GM19099 (cell line): ENCODE results near the gene SHB.
A peak's percentile ranks its signal among the peaks of the same experiment; 100 is the strongest.

Experiments
- POLR2A ChIP-seq: IDR thresholded peaks from 3 replicates; pipeline ENCODE4 v1.6.1; 2011; ENCODE audit warnings: low read depth; ENCODE audit not compliant: insufficient read length; ENCODE audit errors: extremely low read depth

SHB gene

DNA sequence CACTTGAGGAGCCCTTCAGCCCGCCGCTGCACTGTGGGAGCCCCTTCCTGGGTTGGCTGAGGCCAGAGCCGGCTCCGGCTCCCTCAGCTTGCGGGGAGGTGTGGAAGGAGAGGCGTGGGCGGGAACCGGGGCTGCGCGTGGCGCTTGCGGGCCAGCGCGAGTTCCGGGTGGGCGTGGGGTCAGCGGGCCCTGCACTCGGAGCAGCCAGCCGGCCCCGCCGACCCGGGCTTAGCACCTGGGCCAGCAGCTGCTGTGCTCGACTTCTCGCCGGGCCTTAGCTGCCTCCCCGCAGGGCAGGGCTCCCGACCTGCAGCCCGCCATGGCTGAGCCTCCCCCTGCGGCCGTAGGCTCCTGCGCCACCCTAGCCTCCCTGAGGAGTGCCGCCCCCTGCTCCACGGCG lies 6.2 kb upstream of the SHB start:
- no peak for TF ChIP-seq POLR2A

DNA sequence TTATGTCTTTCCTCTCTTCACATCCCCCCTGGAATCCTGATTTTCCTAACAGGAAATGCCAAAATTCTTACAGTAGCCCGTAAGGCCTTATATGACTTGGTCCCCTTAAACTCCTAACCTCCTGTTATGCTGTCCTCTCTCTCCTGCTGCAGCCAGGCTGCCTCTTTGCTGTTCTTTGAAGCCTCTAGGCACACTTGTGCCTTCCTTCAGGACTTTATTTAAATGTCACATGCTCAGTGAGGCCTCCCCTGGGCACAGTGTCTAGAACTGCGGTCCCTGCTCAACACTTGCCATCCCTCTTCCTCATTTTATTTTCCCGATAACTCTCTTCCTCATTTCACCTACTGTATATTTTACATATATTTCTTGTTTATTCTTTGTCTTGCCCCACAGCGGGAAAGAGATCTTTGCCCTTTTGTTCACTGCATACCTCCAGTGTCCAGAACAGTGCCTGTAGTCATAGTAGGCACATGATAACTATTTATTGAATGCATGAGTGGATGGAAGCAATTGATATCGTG lies 5.5 kb upstream of the SHB start:
- TF ChIP-seq POLR2A = no peak

GRCh38 chr9:38073882-38074281 lies 4.9 kb upstream of the SHB start:
- no peak for TF ChIP-seq POLR2A

GRCh38 chr9:38071470-38072134 lies 2.6 kb upstream of the SHB start:
- TF ChIP-seq POLR2A = no peak

DNA sequence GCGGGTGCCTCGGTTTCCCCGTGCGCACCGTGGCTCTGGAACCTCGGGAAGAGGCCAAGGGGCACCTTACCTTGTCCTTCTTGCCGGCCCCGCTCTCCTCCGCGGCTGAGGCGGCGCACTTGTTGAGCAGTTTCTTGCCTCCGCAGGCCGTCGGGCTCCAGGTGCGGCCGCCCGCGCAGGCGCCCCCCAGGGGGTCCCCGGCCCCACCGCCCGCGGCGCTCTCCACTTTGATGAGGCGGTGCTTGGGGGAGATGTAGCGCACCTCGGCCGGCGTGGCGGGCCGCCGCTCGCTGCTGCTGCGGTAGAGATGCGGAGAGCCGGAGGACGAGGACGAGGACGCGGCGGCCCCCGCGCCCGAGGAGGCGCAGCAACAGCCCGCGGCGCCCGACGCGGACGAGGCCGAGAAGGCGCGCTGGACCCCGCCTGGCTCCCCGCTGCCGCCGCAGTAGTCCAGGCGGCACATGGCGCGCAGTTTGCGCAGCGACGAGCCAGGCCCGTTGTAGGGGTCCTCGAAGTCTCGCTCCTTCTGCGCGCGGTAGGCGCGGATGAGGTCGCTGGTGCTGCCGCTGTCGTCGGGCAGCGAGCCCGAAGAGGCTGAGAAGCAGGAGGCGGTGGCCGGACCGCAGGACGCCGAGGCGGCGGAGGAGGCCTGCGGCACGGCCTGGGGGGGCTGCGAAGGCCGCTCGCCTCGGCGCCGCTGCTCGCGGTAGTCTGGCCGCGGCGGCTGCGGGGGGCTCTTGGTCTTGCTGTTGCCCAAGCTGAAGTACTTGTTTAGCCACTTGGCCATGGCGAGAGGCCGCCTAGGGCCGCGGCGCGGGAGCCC lies 957 bp downstream of the SHB start:
- no peak for TF ChIP-seq POLR2A

DNA sequence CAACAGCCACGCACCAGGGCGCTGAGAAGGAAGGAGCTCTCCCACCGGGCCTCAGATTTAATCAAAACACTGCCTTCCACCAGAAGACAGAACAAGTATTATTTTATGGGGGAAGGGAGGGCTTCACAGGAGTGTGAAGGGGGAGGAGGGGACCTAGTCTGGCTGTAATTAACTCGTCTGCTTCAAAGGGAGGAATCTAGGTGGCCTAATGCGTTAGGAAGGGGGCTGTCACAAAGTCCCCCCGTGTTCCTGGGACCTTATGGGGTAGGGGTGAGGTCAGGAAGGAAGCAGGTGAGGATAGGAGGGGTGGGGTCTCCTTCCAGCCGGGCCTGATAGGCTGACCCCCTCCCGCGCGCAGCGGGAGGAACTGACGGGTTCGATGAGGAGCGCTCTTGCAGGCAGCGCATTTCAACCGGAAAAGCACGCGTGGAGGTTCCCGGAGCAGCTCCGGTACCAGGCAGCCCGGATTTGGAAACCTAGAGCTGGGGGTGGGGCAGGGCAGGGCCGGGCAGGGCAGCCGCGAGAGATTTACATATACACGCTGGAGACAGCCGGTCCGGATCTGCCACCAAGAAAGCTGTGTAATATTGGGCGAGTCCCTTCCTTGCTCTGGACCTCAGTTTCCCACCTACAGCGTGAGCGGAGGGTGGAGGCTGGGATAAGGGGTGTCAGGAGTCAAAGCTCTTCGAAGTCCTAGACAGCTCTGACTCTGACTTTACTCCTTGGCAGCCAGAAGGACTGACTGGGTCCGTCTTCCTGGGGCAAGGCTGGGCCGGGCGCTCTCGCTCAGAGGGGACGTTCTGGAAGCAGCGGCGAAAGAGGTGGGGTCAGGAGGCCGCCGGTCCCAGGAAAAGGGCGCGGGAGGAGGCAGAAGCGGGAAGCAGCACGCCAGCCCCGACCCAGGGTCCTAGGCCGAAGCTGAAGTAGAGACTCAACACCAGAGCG lies 1.8 kb downstream of the SHB start:
- peak; percentile 10 for TF ChIP-seq POLR2A

DNA sequence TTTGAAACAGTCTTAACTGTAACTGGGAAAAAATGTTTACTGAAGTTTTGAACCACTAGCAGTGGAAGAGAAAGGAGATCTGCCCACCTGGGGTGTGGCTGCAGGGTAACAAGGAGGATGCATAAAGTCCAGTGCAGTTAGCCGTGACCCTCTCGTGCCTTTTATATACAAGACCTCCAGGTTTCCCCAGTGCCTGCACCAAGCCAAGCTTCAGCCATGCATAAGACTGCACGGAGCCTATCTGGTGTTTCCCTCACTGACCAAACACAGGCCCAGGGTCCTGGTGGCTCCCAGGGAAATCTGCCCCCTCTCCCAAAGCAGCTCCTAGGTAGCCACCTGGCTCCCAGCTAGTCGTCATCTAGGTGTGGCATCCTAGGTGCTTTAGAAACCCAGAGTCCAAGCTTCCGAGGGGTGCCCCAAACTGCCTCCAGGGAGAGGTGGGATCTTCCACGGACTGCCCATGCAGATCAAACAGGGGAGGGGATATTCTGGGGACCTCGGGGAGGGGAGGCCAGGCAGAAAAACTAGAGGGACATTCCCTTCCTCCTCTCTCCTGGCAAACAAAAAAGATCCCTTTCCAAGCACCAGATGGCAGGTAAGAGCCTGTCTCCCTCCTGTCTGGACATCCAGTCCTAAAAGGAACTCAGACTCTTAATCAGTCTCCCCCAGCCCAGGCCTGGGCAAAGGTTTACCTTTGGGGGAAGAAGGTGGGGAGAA lies 2.7 kb downstream of the SHB start:
- no peak for TF ChIP-seq POLR2A

- no peak for TF ChIP-seq POLR2A
These were observed 3.5 kb downstream of the SHB start for GRCh38 chr9:38065369-38066075.

DNA sequence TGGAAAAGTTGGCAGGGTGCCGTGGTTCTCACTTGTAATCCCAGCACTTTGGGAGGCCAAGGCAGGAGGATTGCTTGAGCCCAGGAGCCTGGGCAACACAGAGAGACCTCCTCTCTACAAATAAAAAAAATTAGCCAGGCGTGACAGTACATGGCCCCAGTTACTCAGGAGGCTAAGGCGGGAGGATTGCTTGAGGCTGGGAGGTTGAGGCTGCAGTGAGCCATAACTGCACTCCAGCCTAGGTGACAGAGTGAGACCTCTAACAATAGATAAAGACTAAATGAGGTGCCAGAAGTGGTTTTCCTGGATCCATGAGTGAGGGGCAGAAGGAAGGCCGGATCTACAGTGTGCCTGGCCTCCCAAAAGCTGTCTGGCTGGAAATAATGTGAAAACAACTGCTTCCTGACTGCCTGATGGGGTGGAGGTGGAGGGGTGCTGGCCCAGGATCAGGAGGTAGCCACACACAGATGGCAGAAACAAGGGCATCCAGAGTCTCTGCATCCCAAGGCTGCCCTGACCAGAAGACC lies 4.1 kb downstream of the SHB start:
- TF ChIP-seq POLR2A = no peak

DNA sequence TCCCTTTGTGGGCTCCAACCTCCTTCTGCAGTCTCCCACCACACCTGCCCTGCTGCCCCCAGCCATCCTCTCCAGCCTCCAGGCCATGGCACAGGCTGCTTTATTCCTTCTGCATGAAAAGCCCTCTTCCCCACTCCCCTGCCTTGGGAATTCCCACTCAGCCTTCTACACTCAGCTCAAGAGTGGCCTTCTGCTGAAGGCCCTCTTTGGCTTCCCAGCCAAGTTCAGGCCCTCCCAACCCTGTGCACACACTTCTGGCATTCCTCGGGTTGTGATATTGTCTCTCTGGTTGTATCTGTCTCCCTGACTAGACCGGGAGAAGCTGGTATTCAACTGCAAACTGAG lies 5.7 kb downstream of the SHB start:
- no peak for TF ChIP-seq POLR2A

DNA sequence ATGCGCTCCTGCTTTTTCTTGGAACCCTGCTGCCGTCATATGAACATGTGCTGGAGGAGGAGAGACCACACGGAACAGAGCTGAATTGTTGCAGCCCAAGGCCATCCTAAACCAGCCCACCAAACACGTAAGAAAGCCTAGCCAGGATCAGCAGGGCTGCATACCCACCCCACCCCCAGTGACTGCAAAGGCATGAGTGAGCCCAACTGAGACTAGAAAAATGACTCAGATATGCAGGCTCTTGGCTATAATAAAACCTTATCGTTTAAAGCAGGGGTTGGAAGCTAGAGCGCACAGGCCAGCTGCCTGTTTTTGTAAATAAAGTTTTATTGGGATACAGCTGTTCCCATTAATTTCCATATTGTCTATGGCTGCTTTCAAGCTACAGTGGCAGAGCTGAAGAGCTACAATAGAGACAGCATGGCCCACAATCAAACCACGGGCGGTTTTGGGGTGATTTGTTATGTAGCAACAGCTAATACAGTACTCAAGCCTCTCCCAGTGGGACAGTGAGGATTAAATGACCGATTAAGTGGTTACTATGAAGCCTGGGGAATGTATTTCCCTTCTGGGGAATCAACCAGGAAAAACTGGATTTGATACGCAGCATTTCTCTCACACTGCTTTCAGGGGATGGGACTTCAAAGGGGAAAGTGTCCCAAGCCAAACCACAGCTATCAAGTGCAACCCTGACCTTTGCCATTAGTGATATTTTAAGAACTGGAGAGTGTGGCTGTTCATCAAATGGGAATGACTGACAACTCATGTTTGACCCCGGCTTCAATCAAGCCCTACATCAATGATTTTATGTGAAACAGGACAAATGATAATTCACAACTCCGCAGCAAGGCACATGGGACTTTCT lies 6.3 kb downstream of the SHB start:
- no peak for TF ChIP-seq POLR2A

DNA sequence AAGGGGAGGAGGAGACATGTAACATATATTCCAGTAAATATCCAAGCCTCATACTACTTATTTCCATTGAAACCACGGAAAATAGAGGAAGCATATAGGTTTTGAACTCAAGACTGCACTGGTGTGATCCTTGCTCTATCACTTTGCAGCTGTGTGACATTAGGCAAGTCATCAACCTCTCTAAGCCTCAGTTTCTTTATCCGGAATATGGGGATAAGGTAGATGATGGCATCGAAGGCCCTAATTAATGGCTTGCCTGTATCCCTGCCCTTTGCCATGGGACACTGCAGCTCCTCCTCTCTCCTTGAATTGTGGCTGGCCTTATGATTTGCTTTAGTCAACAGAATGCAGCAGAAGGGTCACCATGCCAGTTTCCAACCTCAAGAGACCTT lies 6.9 kb downstream of the SHB start:
- no peak for TF ChIP-seq POLR2A
